ENCODE data around the gene PPP1R14C.

The PPP1R14C gene

DNA sequence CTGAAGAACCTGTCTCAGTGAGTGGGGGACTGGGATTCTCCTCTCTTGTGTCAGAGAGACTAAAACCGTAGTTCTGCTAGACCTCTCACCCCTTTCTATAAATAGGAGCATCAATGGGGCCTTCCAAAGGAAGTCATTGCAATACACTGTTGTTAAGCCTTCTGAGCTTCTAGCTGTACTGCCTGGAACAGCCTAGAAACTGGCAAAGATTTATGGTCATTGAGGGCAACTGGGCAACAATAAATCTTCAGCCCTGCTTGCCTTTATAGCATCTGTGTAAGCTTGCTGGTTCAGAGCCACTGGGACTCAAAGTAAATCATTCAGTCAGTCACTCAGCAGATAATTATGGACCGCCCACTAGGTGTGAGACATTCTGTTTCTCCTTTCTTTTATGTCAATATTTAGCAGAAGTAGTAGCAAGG, 53.2 kb downstream of the PPP1R14C start:
- no peak for DNase-seq (ENCODE audit: low spot score)

DNA sequence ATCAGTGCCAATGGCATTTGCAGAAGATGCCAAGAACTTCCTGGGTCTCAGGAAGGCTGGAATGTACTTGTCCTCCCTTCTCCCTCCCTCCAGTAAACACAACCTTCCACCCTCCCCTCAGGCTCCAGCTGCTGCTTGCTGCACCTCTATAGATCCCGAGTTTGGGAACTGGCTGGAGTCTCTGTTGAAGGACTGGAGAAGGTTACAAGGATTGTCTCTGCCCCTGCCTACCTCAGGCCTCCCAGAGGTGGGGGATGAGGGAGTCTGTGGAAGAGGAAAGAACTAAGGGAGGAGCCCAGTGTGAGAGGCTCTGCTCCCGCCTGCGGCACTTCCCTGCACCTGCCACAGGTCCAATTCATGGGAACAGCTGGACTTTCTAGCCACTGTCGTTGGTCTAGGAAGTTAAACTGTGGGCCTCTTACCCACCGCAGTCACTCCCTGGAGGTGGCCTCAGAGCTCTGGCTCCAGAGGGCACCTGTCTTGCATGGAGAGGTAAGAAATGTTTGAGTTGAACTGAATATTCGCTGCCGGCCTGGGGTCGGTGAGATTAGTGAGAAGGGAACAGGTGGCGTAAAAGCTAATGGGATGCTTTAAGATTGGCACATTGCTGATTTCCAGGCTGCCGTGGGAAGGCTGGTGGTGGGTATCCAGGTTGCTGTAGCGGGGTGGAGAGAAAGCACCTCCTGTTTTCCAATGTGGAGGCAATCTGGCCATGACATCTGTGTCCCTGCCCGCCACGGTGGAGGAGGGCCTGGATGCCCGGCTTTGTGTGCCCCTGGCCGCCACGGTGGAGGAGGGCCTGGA, 54.3 kb downstream of the PPP1R14C start:
- no peak for DNase-seq (ENCODE audit: low spot score)

DNA sequence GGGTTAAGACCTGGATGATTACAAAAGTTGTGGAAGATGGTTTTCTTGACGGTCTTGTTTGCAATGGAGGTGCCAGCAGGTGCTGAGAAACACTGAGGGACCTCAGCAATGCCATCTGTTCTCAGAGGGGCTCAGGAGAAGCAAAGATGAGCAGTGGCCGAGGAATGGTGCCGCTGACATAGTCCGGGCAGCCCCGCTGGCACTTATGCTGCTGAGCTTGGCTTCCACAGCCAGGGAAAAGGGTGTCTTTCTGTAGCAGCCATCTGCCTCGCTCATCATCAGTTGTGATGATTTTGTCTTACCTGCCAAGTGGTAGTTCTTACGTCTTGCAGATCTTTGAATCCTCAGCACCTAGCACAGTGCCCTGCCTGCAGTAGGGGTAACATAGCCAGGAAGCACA, 55.7 kb downstream of the PPP1R14C start:
- DNase-seq (ENCODE audit: low spot score): no peak

DNA sequence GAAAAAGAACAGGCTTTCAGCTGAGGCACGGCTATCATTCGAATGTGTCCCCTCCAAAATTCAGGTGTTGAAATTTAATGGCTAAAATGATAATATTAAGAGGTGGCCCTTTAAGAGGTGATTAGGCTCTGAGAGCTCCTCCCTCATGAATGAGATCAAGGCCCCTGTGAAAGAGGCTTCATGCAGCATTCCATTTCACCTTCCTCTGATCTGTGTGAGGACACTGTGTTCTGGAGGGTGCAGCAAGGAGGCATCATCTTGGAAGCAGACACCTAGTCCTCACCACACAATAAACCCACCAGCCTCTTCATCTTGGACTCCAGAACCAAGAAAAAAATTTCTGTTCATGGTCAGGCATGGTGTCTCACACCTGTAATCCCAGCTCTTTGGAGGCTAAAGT, 56.4 kb downstream of the PPP1R14C start:
- no peak for DNase-seq (ENCODE audit: low spot score)

DNA sequence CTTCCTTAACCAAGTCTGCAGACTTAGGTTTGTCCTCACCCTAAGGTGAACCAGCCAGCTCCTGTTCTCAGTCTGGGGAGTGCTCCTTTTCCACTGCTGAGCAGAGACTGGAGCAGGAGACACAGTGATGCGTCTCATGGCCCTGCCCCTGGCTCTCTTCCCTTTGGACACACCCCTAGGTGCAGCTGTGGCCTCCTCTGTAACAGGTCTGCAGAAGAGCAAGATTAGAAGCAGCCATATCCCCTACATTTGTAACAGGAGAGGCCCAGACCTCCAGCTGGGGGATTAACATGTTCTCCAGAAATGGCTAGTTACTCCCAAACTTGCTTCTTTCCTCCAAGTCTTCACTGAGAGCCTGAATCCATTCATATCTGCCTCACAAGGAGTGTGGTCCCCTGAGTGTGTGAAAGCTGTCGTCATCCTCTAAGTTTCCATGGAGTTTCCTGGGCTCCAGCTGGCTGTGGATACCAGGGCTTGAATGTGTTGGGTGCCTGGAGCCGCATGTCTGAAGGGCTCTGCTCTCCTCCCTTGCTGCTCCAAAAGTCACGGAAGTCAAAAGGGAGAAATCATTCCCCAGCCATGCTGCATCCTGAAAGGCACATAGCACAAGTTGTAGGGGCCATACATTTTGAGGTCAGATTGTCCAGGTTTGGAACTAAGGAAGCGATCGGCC, 57.7 kb downstream of the PPP1R14C start:
- DNase-seq (ENCODE audit: low spot score): no peak

DNA sequence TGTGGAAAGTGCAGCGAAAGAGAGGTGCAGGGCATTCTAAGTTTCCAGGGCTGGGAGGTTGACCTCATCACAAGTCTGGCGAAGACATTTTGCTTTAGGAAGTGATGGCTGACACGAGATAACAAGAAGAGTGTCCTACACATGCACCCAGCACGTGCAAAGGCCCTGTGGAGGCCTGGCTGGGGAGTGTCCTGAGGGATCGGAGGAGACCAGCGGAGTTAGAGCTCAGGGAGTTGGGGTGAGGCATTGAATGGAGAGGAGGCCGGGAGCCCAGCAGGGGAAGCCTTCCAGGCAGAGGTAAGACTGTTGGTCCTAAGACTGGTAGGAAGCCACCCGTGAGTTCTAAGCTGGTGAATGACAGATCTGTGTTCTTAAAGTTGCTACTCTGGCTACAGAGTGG, 58.4 kb downstream of the PPP1R14C start:
- no peak for DNase-seq (ENCODE audit: low spot score)

DNA sequence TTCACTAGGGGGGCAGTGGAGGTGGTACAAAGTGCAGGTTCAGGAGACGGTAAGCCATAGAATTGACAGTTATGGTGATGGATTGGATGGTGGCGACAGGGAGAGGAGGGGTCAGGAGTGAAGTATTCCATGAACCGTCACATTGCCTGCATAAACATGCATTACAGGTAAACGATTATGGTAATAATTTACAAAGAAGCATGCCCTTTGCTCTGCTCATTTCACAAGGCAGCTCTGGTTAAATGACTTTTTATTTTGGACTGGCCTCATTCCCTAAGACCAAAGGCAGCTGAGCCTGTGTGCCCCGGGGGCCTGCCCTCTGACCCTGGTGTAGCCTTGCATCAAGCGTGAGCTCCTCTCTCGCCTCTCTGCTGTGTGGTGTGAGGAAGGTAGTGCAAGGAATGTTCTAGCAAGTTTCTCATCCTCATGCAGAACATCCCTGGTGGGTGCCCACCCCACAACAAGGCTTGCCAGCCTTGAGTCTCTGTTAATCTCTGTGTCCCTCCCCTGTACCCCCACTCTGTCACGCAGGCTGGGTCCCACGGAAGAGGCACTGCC, 59.0 kb downstream of the PPP1R14C start:
- no peak for DNase-seq (ENCODE audit: low spot score)

DNA sequence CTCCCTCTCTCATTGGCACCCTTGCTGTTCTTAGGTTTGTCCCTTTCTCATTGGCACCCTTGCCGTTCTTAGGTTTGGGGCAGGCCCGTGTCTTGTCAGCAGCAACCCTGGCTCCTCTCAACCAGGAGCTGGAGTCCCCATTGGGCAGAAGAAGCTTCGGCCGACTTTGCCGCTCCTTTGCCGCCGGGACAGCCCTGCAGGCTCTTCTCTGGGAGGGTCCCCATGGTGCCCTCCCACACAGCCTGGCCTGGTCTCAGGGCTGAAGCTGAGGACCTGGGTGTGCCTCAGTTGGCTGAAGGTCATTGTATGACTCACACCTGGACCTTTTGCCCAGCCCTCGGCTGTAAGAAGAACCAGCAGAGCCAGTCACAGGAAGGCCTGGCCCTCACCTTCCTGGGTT, 59.6 kb downstream of the PPP1R14C start:
- no peak for DNase-seq (ENCODE audit: low spot score)

DNA sequence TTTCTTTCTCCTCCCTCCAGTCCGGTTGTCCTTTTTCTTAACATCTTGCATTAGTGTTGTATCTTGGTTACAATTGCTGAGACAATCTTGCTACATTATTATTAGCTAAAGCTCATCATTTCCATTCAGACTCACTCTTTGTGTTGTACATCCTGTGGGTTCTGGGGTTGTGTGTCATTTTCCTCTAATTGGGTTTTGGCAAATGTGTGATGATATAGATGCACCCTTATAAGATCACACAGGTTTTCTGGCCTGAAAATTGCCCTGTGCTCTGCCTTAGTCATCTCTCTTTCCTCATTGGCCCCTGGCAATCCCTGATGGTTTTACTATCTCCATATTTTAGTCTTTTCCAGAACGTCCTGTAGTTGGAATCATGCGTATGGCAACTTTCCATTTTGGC, 60.1 kb downstream of the PPP1R14C start:
- DNase-seq (ENCODE audit: low spot score): no peak

DNA sequence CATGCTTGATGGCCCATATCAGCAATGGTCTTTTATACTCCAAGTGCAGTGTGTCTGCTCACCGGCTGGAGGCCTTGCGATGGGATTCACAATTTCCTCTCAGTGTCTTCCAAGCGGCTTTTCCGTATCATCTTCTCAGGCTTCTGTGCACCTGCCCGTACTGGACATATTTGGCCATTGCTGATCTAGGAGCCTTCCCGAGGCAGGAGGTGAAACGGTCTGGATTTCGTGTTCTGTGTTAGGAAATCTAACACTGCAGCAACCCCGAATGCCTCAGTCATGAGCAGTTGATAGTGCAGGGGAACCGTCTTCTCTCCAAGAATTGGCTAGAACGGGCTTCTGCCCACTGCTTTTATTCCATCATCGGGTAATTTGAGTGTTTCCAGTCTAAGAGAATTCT, 60.5 kb downstream of the PPP1R14C start:
- DNase-seq (ENCODE audit: low spot score): no peak

DNA sequence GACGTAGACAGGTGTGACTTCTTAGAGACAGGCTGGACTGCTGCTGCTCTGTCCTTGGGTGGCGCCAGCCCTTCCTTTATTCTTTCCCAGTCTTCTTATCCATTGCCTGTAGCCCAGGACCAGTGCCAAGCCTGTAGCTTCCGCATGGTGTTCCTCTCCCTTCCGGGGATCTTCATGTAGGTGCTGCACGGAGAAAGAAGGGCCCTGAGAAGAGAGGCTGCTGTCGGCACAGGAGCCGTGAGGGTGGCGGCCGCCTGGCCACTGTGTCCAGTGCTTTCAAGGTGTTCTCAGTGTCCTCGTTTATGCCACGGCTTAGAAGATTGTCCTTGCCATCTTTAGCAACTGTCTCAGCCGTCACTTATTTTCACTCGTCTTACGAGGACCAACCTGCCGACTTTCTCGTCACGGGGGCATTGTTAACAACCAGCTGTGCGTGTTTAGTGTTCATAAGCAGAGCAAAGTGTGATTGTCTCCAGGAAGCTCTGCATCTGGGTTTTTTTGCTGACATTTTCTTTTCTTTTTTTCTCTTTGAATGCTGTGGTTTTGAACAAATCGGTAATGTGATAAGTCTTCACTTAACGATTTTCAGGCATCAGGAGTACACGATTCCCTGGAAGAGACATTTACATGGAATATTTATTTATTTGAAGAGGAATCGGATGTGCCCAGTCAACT, 61.2 kb downstream of the PPP1R14C start:
- no peak for DNase-seq (ENCODE audit: low spot score)

DNA sequence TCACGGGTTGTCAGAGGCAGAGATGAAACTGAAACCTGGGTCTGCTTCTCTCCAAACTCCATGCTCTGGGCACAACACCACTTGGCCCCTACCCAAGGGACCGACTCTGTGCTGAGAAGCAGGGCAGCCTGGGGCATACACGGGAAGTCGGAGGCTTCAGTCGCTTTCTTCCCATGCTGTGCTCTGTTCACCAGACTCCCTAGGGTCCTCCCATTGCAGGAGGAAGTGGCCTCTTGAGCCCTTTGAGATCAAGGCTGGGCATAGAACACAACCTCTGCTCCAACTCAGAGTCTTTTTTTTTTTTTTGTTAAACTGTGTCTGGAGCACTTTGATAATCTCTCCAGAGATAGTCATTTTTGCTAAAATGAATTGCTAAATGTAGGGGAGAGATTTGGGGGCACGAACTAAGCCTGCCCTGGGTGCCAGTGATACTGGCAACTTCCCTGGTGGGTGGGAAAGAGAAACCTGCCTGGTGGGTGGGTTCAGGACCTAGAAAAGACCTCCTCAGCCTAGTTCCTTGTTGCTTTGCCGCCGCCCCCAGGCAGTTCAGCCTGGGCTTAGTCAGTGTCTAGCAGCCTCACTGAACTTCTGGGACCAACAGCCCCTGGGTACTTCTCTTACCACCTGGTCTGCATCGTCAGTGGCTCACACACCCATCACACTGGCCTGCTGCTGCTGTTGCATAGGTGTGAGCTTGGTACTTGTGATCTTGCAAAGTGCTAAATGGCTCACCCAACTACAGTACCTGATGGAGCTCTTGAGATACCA, 62.0 kb downstream of the PPP1R14C start:
- DNase-seq (ENCODE audit: low spot score): no peak

DNA sequence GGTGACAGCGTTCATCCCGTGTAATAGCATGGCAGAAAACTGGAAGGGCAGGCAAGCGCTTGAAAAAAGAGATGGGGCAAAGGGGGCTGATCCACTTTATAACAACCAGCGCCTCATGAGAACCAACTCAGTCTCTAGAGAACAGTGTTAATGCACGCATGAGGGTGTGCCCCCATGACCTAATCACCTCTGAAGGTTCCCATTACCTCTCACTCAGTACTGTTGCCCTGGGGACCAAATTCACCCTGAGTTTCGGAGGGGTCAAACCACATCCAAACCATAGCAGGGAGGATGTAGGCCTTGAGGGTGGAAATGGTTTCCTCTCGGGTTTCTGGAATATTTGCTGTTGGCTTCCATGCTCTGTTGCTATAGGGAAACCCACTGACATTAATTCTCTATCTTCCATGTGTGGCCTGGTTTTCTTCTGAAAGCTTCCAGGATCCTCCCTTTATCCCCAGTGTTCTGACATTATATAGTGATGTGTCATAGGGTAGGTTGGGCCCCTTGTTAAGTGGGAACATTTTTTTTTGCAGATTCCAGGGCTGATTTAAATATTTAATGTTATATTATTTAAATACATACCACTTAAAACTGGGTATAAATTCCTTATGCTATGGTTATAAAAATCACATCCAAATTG, 65.2 kb downstream of the PPP1R14C start:
- no peak for DNase-seq (ENCODE audit: low spot score)

DNA sequence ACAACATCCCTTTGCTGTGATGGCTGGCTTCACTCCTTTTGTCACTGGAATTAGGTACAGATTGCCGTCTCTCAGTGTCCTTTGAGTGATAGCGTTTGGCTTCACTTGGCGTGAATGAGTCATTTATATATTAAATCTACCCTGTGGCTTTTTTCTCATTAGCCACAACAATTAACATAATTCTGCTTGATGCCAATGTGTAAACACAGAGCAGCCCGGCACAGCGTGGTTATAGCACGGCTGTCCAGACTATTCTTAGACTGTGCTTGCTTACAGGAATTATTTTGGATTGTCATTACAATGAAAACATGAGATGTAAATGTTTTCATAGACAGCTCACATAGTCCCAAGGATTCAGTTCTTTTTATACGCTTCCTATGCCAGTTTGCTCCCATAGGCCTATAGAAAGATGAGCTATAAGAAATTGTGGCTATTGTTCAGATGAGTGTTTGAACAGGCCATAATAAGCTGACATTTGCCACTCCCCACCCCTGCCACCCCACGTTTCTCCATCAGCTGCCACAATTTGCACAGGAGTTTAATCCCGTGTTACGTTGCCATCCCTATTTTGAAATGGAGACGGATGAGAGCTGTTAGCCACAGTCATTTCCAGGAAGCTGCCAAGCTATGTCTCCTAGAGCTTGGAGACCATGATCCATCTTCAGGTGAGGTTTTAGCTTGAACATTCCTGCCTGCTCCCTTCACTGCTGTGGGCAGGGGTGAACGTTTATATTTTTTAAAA, 65.9 kb downstream of the PPP1R14C start:
- no peak for DNase-seq (ENCODE audit: low spot score)

DNA sequence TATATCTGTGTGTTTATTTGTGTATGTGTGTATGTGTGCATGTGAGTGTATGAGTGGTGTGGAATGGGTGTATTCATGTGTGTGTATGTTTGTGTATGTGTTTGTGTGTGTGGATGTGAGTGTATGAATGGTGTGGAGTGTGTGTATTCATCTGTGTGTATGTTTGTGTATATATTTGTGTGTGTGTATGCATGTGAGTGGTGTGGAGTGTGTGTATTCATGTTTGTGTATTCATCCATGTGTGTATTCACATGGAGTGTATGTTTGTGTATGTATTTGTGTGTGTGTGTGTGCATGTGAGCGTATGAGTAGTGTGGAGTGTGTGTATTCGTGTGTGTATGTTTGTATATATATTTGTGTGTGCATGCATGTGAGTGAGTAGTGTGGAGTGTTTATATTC, 66.6 kb downstream of the PPP1R14C start:
- no peak for DNase-seq (ENCODE audit: low spot score)

DNA sequence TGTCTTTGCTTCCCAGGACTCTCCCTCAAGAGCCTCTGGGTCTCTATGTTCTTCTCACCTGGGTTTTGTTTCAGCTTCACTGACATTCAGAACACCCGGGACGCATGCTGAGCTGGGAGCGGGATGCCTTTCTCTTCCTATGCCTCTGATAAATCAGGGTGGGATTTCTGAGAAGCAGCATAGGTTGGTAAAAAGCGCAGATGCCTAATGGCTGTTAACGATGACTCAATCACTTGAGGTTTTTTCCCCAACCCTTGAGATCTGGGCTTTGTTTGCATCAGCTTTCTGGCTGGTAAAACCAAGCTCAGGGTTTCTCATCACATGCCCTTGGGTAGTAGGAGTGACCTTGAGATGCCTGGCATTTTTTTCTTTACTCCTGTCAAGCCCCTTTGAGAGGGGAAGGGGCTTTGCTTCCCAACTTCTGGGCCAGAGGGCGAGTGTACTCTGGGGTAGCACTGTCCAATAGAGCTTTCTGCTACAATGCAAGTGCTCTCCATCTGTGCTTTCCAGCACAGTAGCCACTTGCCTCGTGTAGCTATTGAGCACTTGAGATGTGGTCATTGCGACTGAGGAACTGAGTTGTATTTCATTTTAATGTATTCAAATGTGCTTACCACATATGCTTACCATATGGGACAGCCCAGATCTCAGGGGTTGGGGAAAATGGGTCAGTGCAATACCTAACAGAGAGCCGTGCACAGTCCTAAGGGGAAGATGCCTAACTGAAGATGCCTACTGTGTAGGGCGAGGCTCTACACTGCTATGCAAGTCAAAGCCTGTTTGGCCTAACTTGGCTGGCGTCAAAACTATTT, 69.1 kb downstream of the PPP1R14C start:
- DNase-seq (ENCODE audit: low spot score): no peak

DNA sequence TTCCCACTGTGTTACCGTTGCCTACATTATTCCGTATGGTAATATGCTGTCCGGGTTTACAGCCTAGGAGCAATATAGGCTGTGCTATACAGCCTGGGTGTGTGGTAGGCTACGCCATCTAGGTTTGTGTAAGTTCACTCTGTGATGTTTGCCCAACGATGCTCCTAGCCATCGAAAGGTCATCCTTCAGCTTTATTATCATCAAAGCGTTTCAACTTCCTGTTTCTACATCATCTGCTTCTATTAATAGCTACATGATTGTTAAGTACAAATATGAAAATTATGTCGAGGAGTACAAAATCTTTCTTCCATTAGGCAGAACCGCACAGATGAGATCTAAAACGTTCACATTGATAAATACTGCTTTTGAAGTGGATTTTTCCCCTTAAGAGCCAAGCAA, 69.9 kb downstream of the PPP1R14C start:
- no peak for DNase-seq (ENCODE audit: low spot score)

DNA sequence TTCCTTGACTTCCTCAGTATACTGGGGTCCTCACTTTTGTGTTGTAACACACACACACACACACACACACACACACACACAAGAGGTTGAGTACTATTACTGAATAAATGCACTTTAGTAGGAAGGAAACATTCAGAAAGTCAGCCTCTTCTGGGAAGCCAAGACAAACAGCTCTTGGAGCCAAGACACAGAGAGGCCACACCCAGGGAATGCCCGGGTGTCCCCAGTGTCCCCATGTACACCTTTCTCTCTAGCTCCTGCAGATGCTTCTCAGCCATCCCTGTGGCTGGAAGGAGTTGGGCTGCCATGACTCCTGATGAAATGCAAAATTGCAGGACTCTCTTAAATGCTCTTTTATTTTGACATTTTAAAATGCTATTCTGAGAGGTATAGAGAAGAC, 70.5 kb downstream of the PPP1R14C start:
- no peak for DNase-seq (ENCODE audit: low spot score)

DNA sequence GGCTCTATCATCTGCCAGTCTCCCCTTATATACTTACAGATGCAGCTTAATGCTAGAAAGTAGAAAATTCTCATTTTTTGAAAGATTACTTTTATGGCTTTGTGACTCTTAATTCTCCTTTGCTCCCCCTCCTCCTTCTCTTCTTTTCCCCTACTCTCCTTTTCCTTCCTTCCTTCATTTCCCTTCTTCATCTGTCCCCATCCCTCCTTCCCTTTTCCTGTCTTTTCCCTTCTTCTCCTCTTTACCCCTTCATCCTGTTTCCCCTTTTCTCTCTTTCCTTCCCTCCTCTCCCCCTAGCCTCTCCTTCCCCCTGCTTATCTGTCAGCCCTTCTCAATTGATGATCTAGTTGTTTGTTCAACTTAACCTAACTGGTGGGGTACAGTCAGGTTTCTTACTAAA, 71.5 kb downstream of the PPP1R14C start:
- DNase-seq (ENCODE audit: low spot score): no peak

Measured in hepatic stellate cell (primary cell).